HG03025 (cell line): ENCODE measurements around the gene CCR7.

Experiments used
- ATAC-seq: cut with Tn5 transposase; IDR thresholded peaks from one replicate; pipeline ENCODE4 v1.9.1; 2021; ENCODE audit warnings: mild to moderate bottlenecking, moderate library complexity; ENCODE audit not compliant: unreplicated experiment, low FRiP score

CCR7 gene

GRCh38 chr17:40538936-40539705 lies 26.2 kb downstream of the CCR7 start:
- no peak for ATAC-seq

GRCh38 chr17:40538019-40538935 lies 27.0 kb downstream of the CCR7 start:
- no peak for ATAC-seq

- ATAC-seq: no peak
Observed at GRCh38 chr17:40536295-40537171, 28.7 kb downstream of the CCR7 start.

- no peak for ATAC-seq
Observed at GRCh38 chr17:40535924-40536294, 29.4 kb downstream of the CCR7 start.

GRCh38 chr17:40535438-40535837 lies 29.8 kb downstream of the CCR7 start:
- no peak for ATAC-seq

GRCh38 chr17:40534371-40535189 lies 30.7 kb downstream of the CCR7 start:
- ATAC-seq: no peak

GRCh38 chr17:40533896-40534295 lies 31.4 kb downstream of the CCR7 start:
- no peak for ATAC-seq

GRCh38 chr17:40532520-40533253 lies 32.6 kb downstream of the CCR7 start:
- ATAC-seq: no peak

GRCh38 chr17:40531051-40531991 lies 34.0 kb downstream of the CCR7 start:
- no peak for ATAC-seq

- no peak for ATAC-seq
Observed at GRCh38 chr17:40530531-40530994, 34.7 kb downstream of the CCR7 start.

GRCh38 chr17:40529991-40530390 lies 35.3 kb downstream of the CCR7 start:
- ATAC-seq: no peak

- ATAC-seq: no peak
Observed at GRCh38 chr17:40528692-40529417, 36.4 kb downstream of the CCR7 start.

- ATAC-seq: no peak
Observed at GRCh38 chr17:40526668-40527067, 38.6 kb downstream of the CCR7 start.

- ATAC-seq: no peak
Observed at GRCh38 chr17:40525294-40525693, 40.0 kb downstream of the CCR7 start.

- ATAC-seq: no peak
Observed at GRCh38 chr17:40524243-40524965, 40.9 kb downstream of the CCR7 start.

GRCh38 chr17:40522961-40523310 lies 42.3 kb downstream of the CCR7 start:
- no peak for ATAC-seq
